HG02623 (cell line): ENCODE data around the gene IFNB1.

Experiments used
- ATAC-seq: cut with Tn5 transposase; IDR thresholded peaks from one replicate; pipeline ENCODE4 v1.9.1; 2021; ENCODE audit warnings: moderate library complexity; ENCODE audit not compliant: unreplicated experiment

The IFNB1 gene

GRCh38 chr9:21077781-21078180, at the start of gene IFNB1:
IFNB1 (minus strand) TSS chr9:21077942; CDS start chr9:21077869, 73 bp downstream.
- ATAC-seq: no peak

GRCh38 chr9:21121595-21122251, 44.0 kb upstream of the IFNB1 start:
- peak; percentile 60 for ATAC-seq

GRCh38 chr9:21121079-21121478, 43.3 kb upstream of the IFNB1 start:
- peak; percentile 57 for ATAC-seq

GRCh38 chr9:21119093-21119770, 41.5 kb upstream of the IFNB1 start:
- ATAC-seq: no peak

GRCh38 chr9:21114311-21114710, 36.6 kb upstream of the IFNB1 start:
- ATAC-seq: no peak

GRCh38 chr9:21110708-21111576, 33.2 kb upstream of the IFNB1 start:
- ATAC-seq: peak; percentile 93

GRCh38 chr9:21104787-21105186, 27.0 kb upstream of the IFNB1 start:
- ATAC-seq: no peak

GRCh38 chr9:21102305-21102704, 24.6 kb upstream of the IFNB1 start:
- no peak for ATAC-seq

GRCh38 chr9:21097817-21098216, 20.1 kb upstream of the IFNB1 start:
- no peak for ATAC-seq

- ATAC-seq: no peak
Measured at GRCh38 chr9:21096901-21097255, 19.1 kb upstream of the IFNB1 start.

- ATAC-seq: peak; percentile 70
Measured at GRCh38 chr9:21096172-21096900, 18.6 kb upstream of the IFNB1 start.

GRCh38 chr9:21095561-21095960, 17.8 kb upstream of the IFNB1 start:
- ATAC-seq: no peak

GRCh38 chr9:21086538-21086937, 8.8 kb upstream of the IFNB1 start:
- no peak for ATAC-seq

- ATAC-seq: no peak
Measured at GRCh38 chr9:21085005-21085404, 7.3 kb upstream of the IFNB1 start.

- no peak for ATAC-seq
Measured at GRCh38 chr9:21084242-21084850, 6.6 kb upstream of the IFNB1 start.

GRCh38 chr9:21082671-21083070, 4.9 kb upstream of the IFNB1 start:
- ATAC-seq: no peak

GRCh38 chr9:21081999-21082398, 4.3 kb upstream of the IFNB1 start:
- no peak for ATAC-seq

- no peak for ATAC-seq
Measured at GRCh38 chr9:21081451-21081850, 3.7 kb upstream of the IFNB1 start.

GRCh38 chr9:21080793-21081192, 3.1 kb upstream of the IFNB1 start:
- ATAC-seq: no peak

- no peak for ATAC-seq
Measured at GRCh38 chr9:21078702-21079101, 960 bp upstream of the IFNB1 start.

- no peak for ATAC-seq
Measured at GRCh38 chr9:21075484-21075883, 2.3 kb downstream of the IFNB1 start.
